ENCODE data around the gene BAX. TPM values are rescaled to one million over a fixed set of nuclear protein-coding genes. Genes with fewer than 3 reads are reported as not detected.

BAX gene
- total and polyA plus RNA-seq, 9 of the 15 experiments (the other 6 are each of a cell fraction or from before 2014, with no cell fraction given) = 3.2 to 95.4 (median 44.5) TPM

DNA sequence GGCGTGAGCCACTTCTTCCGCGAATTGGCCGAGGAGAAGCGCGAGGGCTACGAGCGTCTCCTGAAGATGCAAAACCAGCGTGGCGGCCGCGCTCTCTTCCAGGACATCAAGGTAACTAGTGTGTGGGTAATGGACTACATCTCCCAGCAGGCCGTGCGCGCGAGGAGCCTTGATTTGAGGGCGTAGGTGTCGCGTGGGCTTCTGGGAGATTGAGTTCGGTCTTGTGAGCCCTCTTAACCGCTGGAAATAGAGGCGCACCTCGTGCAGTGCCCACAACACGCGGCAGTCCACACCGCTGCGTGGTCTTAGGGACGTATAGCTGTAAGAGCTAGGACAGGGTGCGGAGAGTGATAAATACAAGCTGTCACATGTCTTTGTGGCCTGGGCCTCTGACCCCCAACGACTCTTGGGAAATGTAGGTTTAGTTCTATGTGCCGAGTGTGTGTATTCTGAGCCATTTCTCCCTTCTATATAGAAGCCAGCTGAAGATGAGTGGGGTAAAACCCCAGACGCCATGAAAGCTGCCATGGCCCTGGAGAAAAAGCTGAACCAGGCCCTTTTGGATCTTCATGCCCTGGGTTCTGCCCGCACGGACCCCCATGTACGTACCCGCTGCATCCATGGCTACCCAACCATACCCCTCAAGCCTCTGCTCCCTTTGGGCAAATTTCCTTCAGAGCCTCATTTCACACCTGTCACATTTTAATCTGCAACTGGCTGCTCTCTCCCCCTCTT is 11.3 kb downstream of the BAX start (continued):
- TF ChIP-seq, protein P1, sequence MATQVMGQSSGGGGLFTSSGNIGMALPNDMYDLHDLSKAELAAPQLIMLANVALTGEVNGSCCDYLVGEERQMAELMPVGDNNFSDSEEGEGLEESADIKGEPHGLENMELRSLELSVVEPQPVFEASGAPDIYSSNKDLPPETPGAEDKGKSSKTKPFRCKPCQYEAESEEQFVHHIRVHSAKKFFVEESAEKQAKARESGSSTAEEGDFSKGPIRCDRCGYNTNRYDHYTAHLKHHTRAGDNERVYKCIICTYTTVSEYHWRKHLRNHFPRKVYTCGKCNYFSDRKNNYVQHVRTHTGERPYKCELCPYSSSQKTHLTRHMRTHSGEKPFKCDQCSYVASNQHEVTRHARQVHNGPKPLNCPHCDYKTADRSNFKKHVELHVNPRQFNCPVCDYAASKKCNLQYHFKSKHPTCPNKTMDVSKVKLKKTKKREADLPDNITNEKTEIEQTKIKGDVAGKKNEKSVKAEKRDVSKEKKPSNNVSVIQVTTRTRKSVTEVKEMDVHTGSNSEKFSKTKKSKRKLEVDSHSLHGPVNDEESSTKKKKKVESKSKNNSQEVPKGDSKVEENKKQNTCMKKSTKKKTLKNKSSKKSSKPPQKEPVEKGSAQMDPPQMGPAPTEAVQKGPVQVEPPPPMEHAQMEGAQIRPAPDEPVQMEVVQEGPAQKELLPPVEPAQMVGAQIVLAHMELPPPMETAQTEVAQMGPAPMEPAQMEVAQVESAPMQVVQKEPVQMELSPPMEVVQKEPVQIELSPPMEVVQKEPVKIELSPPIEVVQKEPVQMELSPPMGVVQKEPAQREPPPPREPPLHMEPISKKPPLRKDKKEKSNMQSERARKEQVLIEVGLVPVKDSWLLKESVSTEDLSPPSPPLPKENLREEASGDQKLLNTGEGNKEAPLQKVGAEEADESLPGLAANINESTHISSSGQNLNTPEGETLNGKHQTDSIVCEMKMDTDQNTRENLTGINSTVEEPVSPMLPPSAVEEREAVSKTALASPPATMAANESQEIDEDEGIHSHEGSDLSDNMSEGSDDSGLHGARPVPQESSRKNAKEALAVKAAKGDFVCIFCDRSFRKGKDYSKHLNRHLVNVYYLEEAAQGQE (IDR thresholded peaks at IDR 0.05; ENCODE audit: borderline replicate concordance) = no peak
- TF ChIP-seq, protein P1 (CRISPR knock-in tag; IDR thresholded peaks at IDR 0.05; ENCODE audit: low read depth) = no peak
- TF ChIP-seq, protein P2, sequence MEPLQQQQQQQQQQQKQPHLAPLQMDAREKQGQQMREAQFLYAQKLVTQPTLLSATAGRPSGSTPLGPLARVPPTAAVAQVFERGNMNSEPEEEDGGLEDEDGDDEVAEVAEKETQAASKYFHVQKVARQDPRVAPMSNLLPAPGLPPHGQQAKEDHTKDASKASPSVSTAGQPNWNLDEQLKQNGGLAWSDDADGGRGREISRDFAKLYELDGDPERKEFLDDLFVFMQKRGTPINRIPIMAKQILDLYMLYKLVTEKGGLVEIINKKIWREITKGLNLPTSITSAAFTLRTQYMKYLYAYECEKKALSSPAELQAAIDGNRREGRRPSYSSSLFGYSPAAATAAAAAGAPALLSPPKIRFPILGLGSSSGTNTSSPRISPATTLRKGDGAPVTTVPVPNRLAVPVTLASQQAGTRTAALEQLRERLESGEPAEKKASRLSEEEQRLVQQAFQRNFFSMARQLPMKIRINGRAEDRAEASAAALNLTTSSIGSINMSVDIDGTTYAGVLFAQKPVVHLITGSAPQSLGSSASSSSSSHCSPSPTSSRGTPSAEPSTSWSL (CRISPR knock-in tag; IDR thresholded peaks at IDR 0.05; ENCODE audit: borderline replicate concordance) = no peak
- TF ChIP-seq RFX5 (IDR thresholded peaks at IDR 0.05; ENCODE audit: low read depth, low read length) (no peak), KDM1A (IDR thresholded peaks at IDR 0.05) (no peak), MLX (CRISPR knock-in tag; conservative IDR thresholded peaks at IDR 0.05) (no peak), NBN (IDR thresholded peaks at IDR 0.05; ENCODE audit: low read depth) (no peak), ZNF23 (CRISPR knock-in tag; IDR thresholded peaks at IDR 0.05) (no peak), FOXM1 (IDR thresholded peaks at IDR 0.05; ENCODE audit: low read depth) (no peak), FOXM1 (CRISPR knock-in tag; IDR thresholded peaks at IDR 0.05; ENCODE audit: low read depth) (no peak), GTF2F1 (IDR thresholded peaks at IDR 0.05; ENCODE audit: low read depth, low read length) (no peak), ZNF324 (CRISPR knock-in tag; IDR thresholded peaks at IDR 0.05) (no peak), TRIM24 (IDR thresholded peaks at IDR 0.05) (no peak), SRSF7 (optimal IDR thresholded peaks at IDR 0.05; ENCODE audit: low read depth, low read length) (no peak), POLR3A (IDR thresholded peaks at IDR 0.05; ENCODE audit: borderline replicate concordance, extremely low read depth, insufficient read depth, insufficient read length) (no peak), CHD4 (IDR thresholded peaks at IDR 0.05; ENCODE audit: insufficient read depth, insufficient replicate concordance, low read depth, low read length, poor library complexity, severe bottlenecking) (no peak), MTA2 (IDR thresholded peaks at IDR 0.05; ENCODE audit: low read depth) (no peak), SLC30A9 (CRISPR knock-in tag; IDR thresholded peaks at IDR 0.05) (no peak)
- TF ChIP-seq, protein P3, sequence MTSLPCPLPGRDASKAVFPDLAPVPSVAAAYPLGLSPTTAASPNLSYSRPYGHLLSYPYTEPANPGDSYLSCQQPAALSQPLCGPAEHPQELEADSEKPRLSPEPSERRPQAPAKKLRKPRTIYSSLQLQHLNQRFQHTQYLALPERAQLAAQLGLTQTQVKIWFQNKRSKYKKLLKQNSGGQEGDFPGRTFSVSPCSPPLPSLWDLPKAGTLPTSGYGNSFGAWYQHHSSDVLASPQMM (CRISPR knock-in tag; IDR thresholded peaks at IDR 0.05) = no peak
